Heart right ventricle (tissue), 16 donors: ENCODE results near the gene FAF1. TPM values are rescaled to one million over a fixed set of nuclear protein-coding genes. Genes with fewer than 3 reads are reported as not detected.

Experiments used
- ATAC-seq, 8 donors: fragments of 200-7000 bp; cut with Tn5 transposase; one replicate each; pipeline ENCODE4 v1.9.1; 2020; ENCODE audit warnings: mild to moderate bottlenecking in 8 of 8, moderate library complexity in 8 of 8, moderate number of reproducible peaks in 1 of 8
- DNase-seq, 2 donors: peaks; one replicate each; pipeline ENCODE4 v3.0.0-alpha.2; 2020
- H3K27ac ChIP-seq, 10 donors: fragments of 200-600 bp; sonication (generic) in 2 of 10; one replicate each; pipeline versions ENCODE4 v1.5.0 to v1.8.0; 2020 to 2022; ENCODE audit warnings: mild to moderate bottlenecking in 3 of 10
- H3K27me3 ChIP-seq, 7 donors: fragments of 200-600 bp; one replicate each; pipeline ENCODE4 v1.8.0; 2021 to 2022; ENCODE audit warnings: mild to moderate bottlenecking in 2 of 7
- H3K36me3 ChIP-seq, 9 donors: fragments of 200-600 bp; sonication (generic) in 1 of 9; one replicate each; pipeline versions ENCODE4 v1.5.0 to v1.8.0; 2020 to 2022; ENCODE audit warnings: mild to moderate bottlenecking in 2 of 9
- H3K4me1 ChIP-seq, 9 donors: fragments of 200-600 bp; sonication (generic) in 1 of 9; one replicate each; pipeline versions ENCODE4 v1.5.0 to v1.8.0; 2020 to 2022; ENCODE audit warnings: mild to moderate bottlenecking in 4 of 9
- H3K4me3 ChIP-seq, 10 donors: fragments of 200-600 bp; sonication (generic) in 2 of 10; one replicate each; pipeline versions ENCODE4 v1.5.0 to v1.8.0; 2020 to 2022; ENCODE audit warnings: mild to moderate bottlenecking in 7 of 10, moderate library complexity in 2 of 10
- H3K9me3 ChIP-seq, 11 donors: fragments of 200-600 bp in 10 of 11; sonication (generic) in 2 of 11; one replicate each; pipeline versions ENCODE4 v1.5.0 to v1.8.0; 2013 to 2022; ENCODE audit warnings: mild to moderate bottlenecking in 2 of 11, control low read depth in 1 of 11, moderate library complexity in 1 of 11
- CTCF ChIP-seq, 9 donors: fragments of 200-600 bp; sonication (generic) in 2 of 9; IDR thresholded peaks; one replicate each; pipeline versions ENCODE4 v1.5.0 to v1.8.0; 2021 to 2022; ENCODE audit warnings: antibody characterized with exemption in 9 of 9, mild to moderate bottlenecking in 5 of 9, moderate library complexity in 1 of 9
- WGBS, 2 donors: extraction: QIAGEN DNeasy Blood & Tissue Kit; methylation state at CpG; one replicate each; pipeline ENCODE4 v1.1.7; 2013; ENCODE audit warnings: inconsistent platforms in 1 of 2; 5-methylcytosine and 5-hydroxymethylcytosine counted together
- intact Hi-C, 10 donors: fragments of 100-400 bp; cut with DNase I; formaldehyde crosslinking; loops; one replicate each; pipeline versions ENCODE4 v1.11.1 to v1.14.2; 2022
- polyA plus RNA-seq, 2 donors: library from polyadenylated mRNA; stranded (reverse); fragments of 200-250 nt; gene quantifications; one replicate each; pipeline ENCODE4 v1.2.3, GENCODE V29; 2013
- total RNA-seq, 10 donors: library from RNA; stranded (reverse); fragmentation: NEBNext Ultra II Directional in 3 of 10; extraction: Animal tissue kit (Norgen Biotek cat#: 25700) in 3 of 10; gene quantifications; one replicate each; pipeline versions ENCODE4 v1.2.1 to v1.2.4, GENCODE V29; 2021 to 2023
- donor health status: Arrhythmogenic right ventricular cardiomyopathy.
- donor health status: ischemic (EF 13 %, LVEDD 7.1; RV severe dilation, severe dysfunction).
- donor health status: healthy with polysubstance abuse.
- donor health status: DM: no; HTN: yes; CAD: no.
- donor health status: DM: no; HTN: no; CAD: no.
- donor health status: ischemic (EF 25% LVEDD 6.9; RV normal size, moderate dysfunction).
- donor health status: ischemic (EF 25% LVEDD 5.7; RV mildly dilated, moderate dysfunction).
- donor health status: healthy.
- donor health status: DM: yes; HTN: yes; CAD: no.
- donor health status: Ischemic cardiomyopathy.
- donor health status: ischemic (EF 35%, LVEDD 5.7; RV mildly dilated, moderate dysfunction).
- donor health status: nonischemic (EF 11% LVEDD 7.7; RV severe dilation, severe dysfunction).
- donor health status: DM: yes; HTN: yes; CAD: no.
- donor health status: PGD.
- donor health status: ischemic (EF 29% LVEDD 5.4; RV normal size, mild dysfunction).
- donor health status: nonischemic (EF 23%, LVEDD 6.1; RV moderate dilation, normal function).

FAF1 gene
- total and polyA plus RNA-seq, 12 donors, result 30.9 to 102 (median 88.9) TPM

- no peak for ATAC-seq
- peaks cover 18 to 81% (median 55%) of the 10 kb centered on the region in 9 donors for H3K4me1 ChIP-seq
These were observed 540.0 kb downstream of the FAF1 start for GRCh38 chr1:50419907-50420677.

DNA sequence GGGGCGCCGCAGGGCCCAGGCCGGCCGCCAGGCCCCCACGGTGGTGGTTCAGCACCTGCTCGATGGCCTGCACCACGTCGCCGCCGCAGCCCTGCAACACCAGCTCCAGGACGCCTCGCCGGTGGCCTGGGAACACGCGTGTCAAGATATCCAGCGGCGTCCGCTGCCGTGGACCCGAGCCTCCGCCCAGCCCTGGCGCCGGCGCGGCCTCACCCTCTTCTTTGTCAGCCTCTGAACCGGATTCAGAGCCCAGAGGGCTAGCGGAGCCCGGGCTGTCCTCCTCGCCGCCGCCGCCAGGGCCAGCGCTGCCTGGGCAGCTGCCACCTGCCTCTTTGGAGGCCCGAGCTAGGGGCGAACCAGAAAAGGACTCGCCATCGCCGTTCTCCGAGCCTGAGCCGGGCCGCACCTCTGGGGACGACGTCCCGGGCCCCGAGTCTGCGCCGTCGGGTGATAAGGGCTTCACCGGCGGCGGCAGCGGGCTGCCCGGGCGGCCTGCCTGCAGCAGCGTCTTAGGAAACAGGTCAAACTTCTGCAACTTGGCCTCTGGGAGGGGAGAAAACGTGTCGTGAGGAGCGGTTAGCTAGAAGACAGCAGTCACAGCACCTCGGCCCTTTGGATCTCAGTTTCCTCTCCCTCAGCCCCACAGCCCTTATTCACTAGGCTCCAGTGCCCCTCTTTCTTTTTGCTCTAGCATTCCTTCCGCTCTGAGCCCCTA is 540.7 kb downstream of the FAF1 start:
- no peaks in the 10 kb centered on the region for H3K36me3 ChIP-seq
- no peak overlapping the region for H3K27ac ChIP-seq
- no peaks in the 10 kb centered on the region for H3K9me3 ChIP-seq
- DNase-seq (no peak), ATAC-seq (no peak)
- peak overlapping the region in 5 of 10 donors; percentile 3 to 18 (median 12) for H3K4me3 ChIP-seq
- H3K4me1 ChIP-seq, result peaks cover 14 to 73% (median 48%) of the 10 kb centered on the region in 9 donors
- intact Hi-C loops, result no loop called here
- peaks cover 67 to 100% (median 99%) of the 10 kb centered on the region in 7 donors for H3K27me3 ChIP-seq
- WGBS, 2 donors, result 2% methylated on average over 58 to 60 of the region's 60 CpGs
- peak in 1 of 9 donors; percentile 11 for TF ChIP-seq CTCF (IDR thresholded peaks at IDR 0.05)

More at GRCh38 chr1:50419907-50420677, 540.0 kb downstream of the FAF1 start:
- H3K27me3 ChIP-seq, result peaks cover 74 to 100% (median 99%) of the 10 kb centered on the region in 7 donors
- intact Hi-C loops, result no loop called here
- no peak overlapping the region for H3K4me3 ChIP-seq
- TF ChIP-seq CTCF (IDR thresholded peaks at IDR 0.05), result no peak
- DNase-seq, result no peak
- no peak overlapping the region for H3K27ac ChIP-seq
- no peaks in the 10 kb centered on the region for H3K36me3 ChIP-seq
- WGBS, 2 donors, result 6% methylated on average over 21 of the region's 21 CpGs
- H3K9me3 ChIP-seq, result no peaks in the 10 kb centered on the region

- Histone ChIP-seq H3K9me3 (no peaks in the 10 kb centered on the region), H3K4me3 (peak overlapping the region in 9 of 10 donors; percentile 22 to 50 (median 38)), H3K27me3 (peaks cover 61 to 100% (median 99%) of the 10 kb centered on the region in 7 donors), H3K36me3 (no peaks in the 10 kb centered on the region), H3K27ac (no peak overlapping the region), H3K4me1 (peaks cover 9 to 67% (median 42%) of the 10 kb centered on the region in 9 donors)
- DNase-seq (no peak), ATAC-seq (peak in 4 of 8 donors; percentile 14 to 46 (median 30))
- intact Hi-C loops, result no loop called here
- 1 to 2% methylated on average over 58 to 64 of the region's 64 CpGs for WGBS, 2 donors
- TF ChIP-seq CTCF (IDR thresholded peaks at IDR 0.05), result no peak
These were observed 541.4 kb downstream of the FAF1 start for GRCh38 chr1:50418600-50419109.

- TF ChIP-seq CTCF (IDR thresholded peaks at IDR 0.05), result no peak
- H3K4me3 ChIP-seq, result peak overlapping the region in 8 of 10 donors; percentile 32 to 50 (median 40)
- peaks cover 55 to 100% (median 99%) of the 10 kb centered on the region in 7 donors for H3K27me3 ChIP-seq
- no peaks in the 10 kb centered on the region for H3K36me3 ChIP-seq
- H3K27ac ChIP-seq, result no peak overlapping the region
- WGBS, 2 donors, result 9 to 11% methylated on average over 20 of the region's 20 CpGs
- H3K9me3 ChIP-seq, result peaks cover 0 to 5% (median 0%) of the 10 kb centered on the region in 11 donors
- ATAC-seq, result no peak
- DNase-seq, result no peak
- intact Hi-C loops, result no loop called here
- H3K4me1 ChIP-seq, result peaks cover 3 to 61% (median 36%) of the 10 kb centered on the region in 9 donors
These were observed 542.0 kb downstream of the FAF1 start for GRCh38 chr1:50417946-50418599.
